Ishikawa (cell line): ENCODE results near the gene USHBP1.

Source experiments
- CEBPB ChIP-seq: IDR thresholded peaks from 2 replicates; pipeline ENCODE4 v1.6.1; 2012
- CREB1 ChIP-seq: IDR thresholded peaks from 2 replicates; pipeline ENCODE4 v1.6.1; 2012; ENCODE audit warnings: low read depth
- EGR1 ChIP-seq: IDR thresholded peaks from 2 replicates; pipeline ENCODE4 v1.6.1; 2012
- EP300 ChIP-seq: IDR thresholded peaks from 2 replicates; pipeline ENCODE4 v1.6.1; 2012; ENCODE audit warnings: borderline replicate concordance
- MAX ChIP-seq: IDR thresholded peaks from 2 replicates; pipeline ENCODE4 v1.6.1; 2012
- RAD21 ChIP-seq: IDR thresholded peaks from 2 replicates; pipeline ENCODE4 v1.6.1; 2012; ENCODE audit warnings: low read depth
- REST ChIP-seq: IDR thresholded peaks from 2 replicates; pipeline ENCODE4 v1.6.1; 2012; ENCODE audit warnings: low read depth, mild to moderate bottlenecking
- TAF1 ChIP-seq: IDR thresholded peaks from 2 replicates; pipeline ENCODE4 v1.6.1; 2012; ENCODE audit warnings: low read depth, mild to moderate bottlenecking
- TCF12 ChIP-seq: IDR thresholded peaks from 2 replicates; pipeline ENCODE4 v1.6.1; 2012; ENCODE audit warnings: low read depth
- YY1 ChIP-seq: IDR thresholded peaks from 2 replicates; pipeline ENCODE4 v1.6.1; 2012; ENCODE audit warnings: low read depth

GRCh38 chr19:17262557-17262956, 2.0 kb downstream of the USHBP1 start:
- TF ChIP-seq YY1 = no peak
- TF ChIP-seq EGR1 = no peak
- no peak for TF ChIP-seq MAX
- no peak for TF ChIP-seq RAD21
- no peak for TF ChIP-seq CEBPB
- TF ChIP-seq TCF12 = no peak
- TF ChIP-seq TAF1 = no peak
- TF ChIP-seq EP300 = no peak
- no peak for TF ChIP-seq CREB1
- TF ChIP-seq REST = no peak
